WTC11 (cell line): Measurements from ENCODE around the gene AGAP1. TPM values are rescaled to one million over a fixed set of nuclear protein-coding genes. Genes with fewer than 3 reads are reported as not detected.

ENCODE experiments used
- ATAC-seq: fragments of 200-7000 bp; cut with Tn5 transposase; 2 replicates; pipeline ENCODE4 v1.10.0; 2021; ENCODE audit warnings: mild to moderate bottlenecking, moderate library complexity
- CTCF ChIA-PET: fragments of 300-600 bp; sonication (Branson Sonifier 250); formaldehyde crosslinking; loops from one replicate; lab custom pipeline; 2021; ENCODE audit warnings: antibody characterized with exemption; lab: Charles Lee
- POLR2A ChIA-PET: fragments of 350-600 bp; sonication (Branson Sonifier 250); formaldehyde crosslinking; loops from one replicate; lab custom pipeline; 2021; ENCODE audit warnings: antibody characterized with exemption; lab: Charles Lee
- DNase-seq: peaks from one replicate; pipeline ENCODE4 v3.0.0; 2021; ENCODE audit warnings: low spot score
- H3K27ac Mint-ChIP-seq: 2 replicates; pipeline ENCODE4 v1.8.0; 2021; ENCODE audit warnings: mixed read lengths
- H3K27me3 Mint-ChIP-seq: 2 replicates; pipeline ENCODE4 v1.8.0; 2021; ENCODE audit warnings: low read depth, mild to moderate bottlenecking, moderate library complexity, mixed read lengths
- H3K36me3 Mint-ChIP-seq: 2 replicates; pipeline ENCODE4 v1.8.0; 2021; ENCODE audit warnings: mixed read lengths
- H3K4me1 Mint-ChIP-seq: 2 replicates; pipeline ENCODE4 v1.8.0; 2022; ENCODE audit warnings: mixed read lengths
- H3K4me3 Mint-ChIP-seq: 2 replicates; pipeline ENCODE4 v1.8.0; 2021; ENCODE audit warnings: mild to moderate bottlenecking, moderate library complexity, mixed read lengths
- H3K9me3 Mint-ChIP-seq: 2 replicates; pipeline ENCODE4 v1.8.0; 2021; ENCODE audit warnings: mixed read lengths
- CBFB ChIP-seq: sonication (generic); formaldehyde crosslinking; IDR thresholded peaks from 2 replicates; pipeline ENCODE4 v1.8.1; 2022; ENCODE audit warnings: mild to moderate bottlenecking, low read depth, missing genetic modification reagents
- CDX4 ChIP-seq: fragments of 250-450 bp; sonication (Bioruptor Pico); IDR thresholded peaks from 2 replicates; pipeline ENCODE4 v1.9.0; 2021; ENCODE audit warnings: moderate library complexity, mild to moderate bottlenecking, inconsistent platforms, borderline replicate concordance
- CREB1 ChIP-seq: sonication (generic); formaldehyde crosslinking; IDR thresholded peaks from 2 replicates; pipeline ENCODE4 v1.8.0; 2023; ENCODE audit warnings: mild to moderate bottlenecking, missing genetic modification reagents
- CREM ChIP-seq: sonication (generic); formaldehyde crosslinking; IDR thresholded peaks from 2 replicates; pipeline ENCODE4 v1.8.1; 2022; ENCODE audit warnings: mild to moderate bottlenecking, missing genetic modification reagents, moderate library complexity
- E2F4 ChIP-seq: sonication (generic); formaldehyde crosslinking; IDR thresholded peaks from 2 replicates; pipeline ENCODE4 v1.8.1; 2022; ENCODE audit warnings: low read depth, mild to moderate bottlenecking, moderate library complexity, missing genetic modification reagents, borderline replicate concordance
- GABPB1 ChIP-seq: sonication (generic); formaldehyde crosslinking; IDR thresholded peaks from 2 replicates; pipeline ENCODE4 v1.8.1; 2023; ENCODE audit warnings: mild to moderate bottlenecking, missing genetic modification reagents
- KAT7 ChIP-seq: sonication (generic); formaldehyde crosslinking; IDR thresholded peaks from 2 replicates; pipeline ENCODE4 v1.8.1; 2023; ENCODE audit warnings: missing genetic modification reagents, mild to moderate bottlenecking, borderline replicate concordance
- NFATC4 ChIP-seq: fragments of 250-450 bp; sonication (Bioruptor Pico); IDR thresholded peaks from 2 replicates; pipeline ENCODE4 v1.9.0; 2021; ENCODE audit warnings: mild to moderate bottlenecking
- NR2C2 ChIP-seq: sonication (generic); formaldehyde crosslinking; IDR thresholded peaks from 2 replicates; pipeline ENCODE4 v1.8.0; 2022; ENCODE audit warnings: mild to moderate bottlenecking, missing genetic modification reagents
- RELA ChIP-seq: sonication (generic); formaldehyde crosslinking; IDR thresholded peaks from 2 replicates; pipeline ENCODE4 v1.8.1; 2022; ENCODE audit warnings: missing genetic modification reagents, mild to moderate bottlenecking, borderline replicate concordance
- RORB ChIP-seq: fragments of 250-450 bp; sonication (Bioruptor Pico); IDR thresholded peaks from 2 replicates; pipeline ENCODE4 v1.9.0; 2021; ENCODE audit warnings: mild to moderate bottlenecking
- TEAD4 ChIP-seq: sonication (generic); formaldehyde crosslinking; IDR thresholded peaks from 2 replicates; pipeline ENCODE4 v1.8.0; 2022; ENCODE audit warnings: mild to moderate bottlenecking, missing genetic modification reagents
- USF1 ChIP-seq: sonication (generic); formaldehyde crosslinking; IDR thresholded peaks from 2 replicates; pipeline ENCODE4 v1.8.0; 2022; ENCODE audit warnings: mild to moderate bottlenecking, missing genetic modification reagents
- ZBTB21 ChIP-seq: sonication (generic); formaldehyde crosslinking; IDR thresholded peaks from 2 replicates; pipeline ENCODE4 v1.8.1; 2023; ENCODE audit warnings: mild to moderate bottlenecking, missing genetic modification reagents, borderline replicate concordance
- ZNF219 ChIP-seq: sonication (generic); formaldehyde crosslinking; IDR thresholded peaks from 2 replicates; pipeline ENCODE4 v1.8.0; 2023; ENCODE audit warnings: missing genetic modification reagents, mild to moderate bottlenecking, borderline replicate concordance
- ZNF263 ChIP-seq: sonication (generic); formaldehyde crosslinking; IDR thresholded peaks from 2 replicates; pipeline ENCODE4 v1.8.1; 2022; ENCODE audit warnings: low read depth, mild to moderate bottlenecking, moderate library complexity, missing genetic modification reagents
- ZNF416 ChIP-seq: fragments of 250-450 bp; sonication (Bioruptor Pico); IDR thresholded peaks from 2 replicates; pipeline ENCODE4 v1.9.0; 2021; ENCODE audit warnings: mild to moderate bottlenecking, inconsistent platforms
- ZNF423 ChIP-seq: fragments of 250-450 bp; sonication (Bioruptor Pico); IDR thresholded peaks from 2 replicates; pipeline ENCODE4 v2.1.2; 2022; ENCODE audit warnings: mild to moderate bottlenecking, moderate library complexity
- total RNA-seq: library from RNA; stranded (reverse); gene quantifications from 3 replicates; pipeline ENCODE4 v1.2.3, GENCODE V29; 2021

AGAP1 gene
- total RNA-seq, 1 experiment from 2014 or later = 49.3 TPM

GRCh38 chr2:235573331-235574221 is 79.7 kb downstream of the AGAP1 start:
- Mint-ChIP-seq H3K36me3 (peaks cover 4% of the 10 kb centered on the region), H3K9me3 (peaks cover 4% of the 10 kb centered on the region; the same call in 1 of the 2 replicates), H3K27me3 (no peaks in the 10 kb centered on the region), H3K4me1 (peaks cover 78% of the 10 kb centered on the region), H3K27ac (no peak overlapping the region; the same call in 1 of the 2 replicates), H3K4me3 (no peak overlapping the region)
- no peak for DNase-seq
- POLR2A ChIA-PET = no interaction called here
- CTCF ChIA-PET = interaction anchor here (0.6 to 1.7 kb wide), 2 partner anchors 20 to 22 kb away, joined by 6 to 8 read pairs; no protein-coding TSS in a partner anchor
- TF ChIP-seq CBFB (CRISPR knock-in tag) (no peak), RORB (CRISPR knock-in tag) (no peak), ZNF423 (peak; percentile 78), GABPB1 (CRISPR knock-in tag) (no peak), KAT7 (CRISPR knock-in tag) (no peak), ZNF263 (no peak), CDX4 (CRISPR knock-in tag) (no peak), RELA (CRISPR knock-in tag) (no peak)
- peak; percentile 51 for ATAC-seq

GRCh38 chr2:235575431-235575830 is 81.6 kb downstream of the AGAP1 start:
- ChIA-PET POLR2A (no interaction called here), CTCF (interaction anchor here (1.2 kb wide), 1 partner anchor 171 kb away, joined by 3 read pairs; no protein-coding TSS in a partner anchor)
- Mint-ChIP-seq H3K36me3 (peaks cover 3% of the 10 kb centered on the region; the same call in 1 of the 2 replicates), H3K9me3 (peaks cover 4% of the 10 kb centered on the region), H3K4me1 (peaks cover 83% of the 10 kb centered on the region), H3K4me3 (no peak overlapping the region), H3K27me3 (no peaks in the 10 kb centered on the region), H3K27ac (peak overlapping the region; percentile 32; the same call in 1 of the 2 replicates)
- no peak for TF ChIP-seq CREM (CRISPR knock-in tag)
- TF ChIP-seq ZBTB21 (CRISPR knock-in tag) = no peak
- no peak for TF ChIP-seq CREB1 (CRISPR knock-in tag)
- no peak for TF ChIP-seq NR2C2
- no peak for TF ChIP-seq ZNF219 (CRISPR knock-in tag)
- TF ChIP-seq RELA (CRISPR knock-in tag) = no peak
- no peak for TF ChIP-seq CDX4 (CRISPR knock-in tag)
- TF ChIP-seq E2F4 = no peak
- DNase-seq (no peak), ATAC-seq (no peak)

- DNase-seq (no peak), ATAC-seq (no peak)
- ChIA-PET POLR2A (no interaction called here), CTCF (no interaction called here)
- H3K9me3 Mint-ChIP-seq = peaks cover 4% of the 10 kb centered on the region
- peak overlapping the region; percentile 74; the same call in 1 of the 2 replicates for H3K27ac Mint-ChIP-seq
- H3K27me3 Mint-ChIP-seq = no peaks in the 10 kb centered on the region
- TF ChIP-seq USF1 (CRISPR knock-in tag) = no peak
- no peak for TF ChIP-seq ZNF416 (CRISPR knock-in tag)
- no peak for TF ChIP-seq NFATC4 (CRISPR knock-in tag)
- no peak for TF ChIP-seq TEAD4 (CRISPR knock-in tag)
- no peak overlapping the region for H3K4me3 Mint-ChIP-seq
- H3K36me3 Mint-ChIP-seq = peaks cover 3% of the 10 kb centered on the region; the same call in 1 of the 2 replicates
- H3K4me1 Mint-ChIP-seq = peaks cover 83% of the 10 kb centered on the region
These were observed 82.1 kb downstream of the AGAP1 start for GRCh38 chr2:235575904-235576303.
